DMS53 (cell line): ENCODE data around the gene MKRN2.
"Not testable (repeated sequence)": the region's sequence is repeated elsewhere in the genome, so short reads cannot be mapped to it uniquely, and the experiment has no call there.

ENCODE experiments used
- DNase-seq: peaks from one replicate; lab custom pipeline; 2025; lab: John Stamatoyannopoulos, UW

The MKRN2 gene

GRCh38 chr3:12630292-12630691, 73.4 kb downstream of the MKRN2 start:
- no peak for DNase-seq

DNA sequence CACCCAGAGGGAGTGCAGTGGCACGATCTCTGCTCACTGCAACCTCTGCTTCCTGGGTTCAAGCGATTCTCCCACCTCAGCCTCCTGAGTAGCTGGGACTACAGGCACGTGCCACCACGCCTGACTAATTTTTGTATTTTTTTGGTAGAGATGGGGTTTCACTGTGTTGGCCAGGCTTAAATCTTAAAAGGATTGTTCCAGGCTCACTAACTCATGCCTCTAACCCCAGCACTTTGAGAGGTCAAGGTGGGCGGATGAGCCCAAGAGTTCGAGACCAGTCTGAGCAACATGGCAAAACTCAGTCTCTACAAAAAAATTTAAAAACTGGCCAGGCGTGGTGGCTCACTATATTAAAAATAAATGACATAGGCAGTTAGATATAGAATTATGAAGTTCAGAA, 74.0 kb downstream of the MKRN2 start:
- not testable (repeated sequence) for DNase-seq

GRCh38 chr3:12632523-12632922, 75.6 kb downstream of the MKRN2 start:
- no peak for DNase-seq

GRCh38 chr3:12633108-12633507, 76.2 kb downstream of the MKRN2 start:
- no peak for DNase-seq
